Measurements from ENCODE around the gene KCTD5.

Gene KCTD5

GRCh38 chr16:2707368-2708289 is 25.3 kb downstream of the KCTD5 start:
- no peaks in the 10 kb centered on the region for H3K9me3 Mint-ChIP-seq
- no peaks in the 10 kb centered on the region for H3K27me3 Mint-ChIP-seq
- H3K4me3 Mint-ChIP-seq: no peak overlapping the region
- no peak overlapping the region for H3K27ac Mint-ChIP-seq
- peaks cover 9% of the 10 kb centered on the region for H3K36me3 Mint-ChIP-seq (ENCODE audit: low read depth)
- no peaks in the 10 kb centered on the region for H3K4me1 Mint-ChIP-seq (ENCODE audit: low read depth)

- Mint-ChIP-seq H3K36me3 (ENCODE audit: low read depth) (peaks cover 9% of the 10 kb centered on the region), H3K27me3 (no peaks in the 10 kb centered on the region), H3K27ac (no peak overlapping the region), H3K9me3 (no peaks in the 10 kb centered on the region), H3K4me3 (no peak overlapping the region), H3K4me1 (ENCODE audit: low read depth) (no peaks in the 10 kb centered on the region)
Measured at GRCh38 chr16:2708290-2708639, 25.9 kb downstream of the KCTD5 start.

GRCh38 chr16:2708955-2709587 is 26.7 kb downstream of the KCTD5 start:
- Mint-ChIP-seq H3K27ac (no peak overlapping the region), H3K36me3 (ENCODE audit: low read depth) (peaks cover 9% of the 10 kb centered on the region)

GRCh38 chr16:2709588-2709984 is 27.3 kb downstream of the KCTD5 start:
- H3K27me3 Mint-ChIP-seq: peaks cover 2% of the 10 kb centered on the region
- H3K9me3 Mint-ChIP-seq: no peaks in the 10 kb centered on the region
- H3K4me1 Mint-ChIP-seq (ENCODE audit: low read depth): no peaks in the 10 kb centered on the region
- no peak overlapping the region for H3K27ac Mint-ChIP-seq
- peaks cover 9% of the 10 kb centered on the region for H3K36me3 Mint-ChIP-seq (ENCODE audit: low read depth)
- no peak overlapping the region for H3K4me3 Mint-ChIP-seq

More at GRCh38 chr16:2708955-2709587, 26.7 kb downstream of the KCTD5 start:
- Mint-ChIP-seq H3K4me1 (ENCODE audit: low read depth) (no peaks in the 10 kb centered on the region), H3K9me3 (no peaks in the 10 kb centered on the region), H3K27me3 (no peaks in the 10 kb centered on the region), H3K4me3 (no peak overlapping the region)

- H3K27ac Mint-ChIP-seq: no peak overlapping the region
- H3K36me3 Mint-ChIP-seq (ENCODE audit: low read depth): peaks cover 9% of the 10 kb centered on the region
- no peak overlapping the region for H3K4me3 Mint-ChIP-seq
- H3K9me3 Mint-ChIP-seq: no peaks in the 10 kb centered on the region
- peaks cover 8% of the 10 kb centered on the region for H3K27me3 Mint-ChIP-seq
- H3K4me1 Mint-ChIP-seq (ENCODE audit: low read depth): peaks cover 5% of the 10 kb centered on the region
Measured at GRCh38 chr16:2710021-2710710, 27.8 kb downstream of the KCTD5 start.

- Mint-ChIP-seq H3K9me3 (no peaks in the 10 kb centered on the region), H3K4me3 (no peak overlapping the region), H3K4me1 (ENCODE audit: low read depth) (peaks cover 5% of the 10 kb centered on the region), H3K27ac (peak overlapping the region; percentile 17), H3K27me3 (peaks cover 8% of the 10 kb centered on the region), H3K36me3 (ENCODE audit: low read depth) (peaks cover 9% of the 10 kb centered on the region)
Measured at GRCh38 chr16:2710711-2711231, 28.4 kb downstream of the KCTD5 start.

GRCh38 chr16:2711370-2712062 is 29.2 kb downstream of the KCTD5 start:
- H3K4me3 Mint-ChIP-seq: no peak overlapping the region
- no peaks in the 10 kb centered on the region for H3K9me3 Mint-ChIP-seq
- H3K36me3 Mint-ChIP-seq (ENCODE audit: low read depth): peaks cover 9% of the 10 kb centered on the region
- no peak overlapping the region for H3K27ac Mint-ChIP-seq
- H3K27me3 Mint-ChIP-seq: peaks cover 8% of the 10 kb centered on the region
- peaks cover 5% of the 10 kb centered on the region for H3K4me1 Mint-ChIP-seq (ENCODE audit: low read depth)

GRCh38 chr16:2712063-2712441 is 29.7 kb downstream of the KCTD5 start:
- Mint-ChIP-seq H3K4me3 (no peak overlapping the region), H3K27ac (no peak overlapping the region)

GRCh38 chr16:2712546-2712945 is 30.2 kb downstream of the KCTD5 start:
- Mint-ChIP-seq H3K27ac (no peak overlapping the region), H3K27me3 (peaks cover 8% of the 10 kb centered on the region), H3K36me3 (ENCODE audit: low read depth) (peaks cover 9% of the 10 kb centered on the region), H3K9me3 (no peaks in the 10 kb centered on the region), H3K4me3 (no peak overlapping the region), H3K4me1 (ENCODE audit: low read depth) (peaks cover 5% of the 10 kb centered on the region)

More at GRCh38 chr16:2712063-2712441, 29.7 kb downstream of the KCTD5 start:
- peaks cover 5% of the 10 kb centered on the region for H3K4me1 Mint-ChIP-seq (ENCODE audit: low read depth)
- H3K9me3 Mint-ChIP-seq: no peaks in the 10 kb centered on the region
- peaks cover 9% of the 10 kb centered on the region for H3K36me3 Mint-ChIP-seq (ENCODE audit: low read depth)
- H3K27me3 Mint-ChIP-seq: peaks cover 8% of the 10 kb centered on the region

- H3K9me3 Mint-ChIP-seq: no peaks in the 10 kb centered on the region
- peaks cover 5% of the 10 kb centered on the region for H3K4me1 Mint-ChIP-seq (ENCODE audit: low read depth)
- H3K27me3 Mint-ChIP-seq: peaks cover 8% of the 10 kb centered on the region
- no peak overlapping the region for H3K27ac Mint-ChIP-seq
- H3K4me3 Mint-ChIP-seq: no peak overlapping the region
- peaks cover 1% of the 10 kb centered on the region for H3K36me3 Mint-ChIP-seq (ENCODE audit: low read depth)
Measured at GRCh38 chr16:2713523-2713922, 31.2 kb downstream of the KCTD5 start.

GRCh38 chr16:2713985-2714774 is 31.9 kb downstream of the KCTD5 start:
- Mint-ChIP-seq H3K36me3 (ENCODE audit: low read depth) (no peaks in the 10 kb centered on the region), H3K4me3 (no peak overlapping the region), H3K4me1 (ENCODE audit: low read depth) (peaks cover 5% of the 10 kb centered on the region), H3K27me3 (peaks cover 8% of the 10 kb centered on the region), H3K27ac (no peak overlapping the region), H3K9me3 (no peaks in the 10 kb centered on the region)

- Mint-ChIP-seq H3K4me1 (ENCODE audit: low read depth) (peaks cover 5% of the 10 kb centered on the region), H3K27me3 (peaks cover 8% of the 10 kb centered on the region), H3K27ac (no peak overlapping the region), H3K9me3 (no peaks in the 10 kb centered on the region), H3K36me3 (ENCODE audit: low read depth) (no peaks in the 10 kb centered on the region), H3K4me3 (no peak overlapping the region)
Measured at GRCh38 chr16:2715064-2715463, 32.7 kb downstream of the KCTD5 start.

- peaks cover 5% of the 10 kb centered on the region for H3K4me1 Mint-ChIP-seq (ENCODE audit: low read depth)
- no peak overlapping the region for H3K27ac Mint-ChIP-seq
- H3K9me3 Mint-ChIP-seq: no peaks in the 10 kb centered on the region
Measured at GRCh38 chr16:2715519-2715918, 33.2 kb downstream of the KCTD5 start.

More at GRCh38 chr16:2715519-2715918, 33.2 kb downstream of the KCTD5 start:
- H3K4me3 Mint-ChIP-seq: no peak overlapping the region
- no peaks in the 10 kb centered on the region for H3K36me3 Mint-ChIP-seq (ENCODE audit: low read depth)
- H3K27me3 Mint-ChIP-seq: peaks cover 8% of the 10 kb centered on the region
